NCI-H2171 treated with DMSO at 0.1 percent for 48 hours (cell line): ENCODE data around the gene MOB2.
A peak's percentile ranks its signal among the peaks of the same experiment; 100 is the strongest.

Experiments used
- DNase-seq: peaks from one replicate; lab custom pipeline; 2025; lab: John Stamatoyannopoulos, UW

The MOB2 gene

GRCh38 chr11:1470681-1471611 lies 15.6 kb downstream of the MOB2 start:
- no peak for DNase-seq

- no peak for DNase-seq
These were observed 16.5 kb downstream of the MOB2 start for GRCh38 chr11:1469911-1470680.

- no peak for DNase-seq
These were observed 17.2 kb downstream of the MOB2 start for GRCh38 chr11:1469287-1469910.

- DNase-seq = no peak
These were observed 18.0 kb downstream of the MOB2 start for GRCh38 chr11:1468473-1469066.

- no peak for DNase-seq
These were observed 18.6 kb downstream of the MOB2 start for GRCh38 chr11:1468002-1468401.

GRCh38 chr11:1467270-1467669 lies 19.3 kb downstream of the MOB2 start:
- no peak for DNase-seq

GRCh38 chr11:1466784-1467183 lies 19.8 kb downstream of the MOB2 start:
- DNase-seq = no peak

- no peak for DNase-seq
These were observed 23.5 kb downstream of the MOB2 start for GRCh38 chr11:1463056-1463455.

GRCh38 chr11:1462698-1462975 lies 23.9 kb downstream of the MOB2 start:
- DNase-seq = no peak

- DNase-seq = no peak
These were observed 24.5 kb downstream of the MOB2 start for GRCh38 chr11:1461826-1462697.

GRCh38 chr11:1460986-1461825 lies 25.4 kb downstream of the MOB2 start:
- DNase-seq = no peak

- DNase-seq = no peak
These were observed 26.1 kb downstream of the MOB2 start for GRCh38 chr11:1460396-1460985.

- DNase-seq = no peak
These were observed 26.7 kb downstream of the MOB2 start for GRCh38 chr11:1459764-1460395.

GRCh38 chr11:1459219-1459575 lies 27.4 kb downstream of the MOB2 start:
- no peak for DNase-seq

- peak; percentile 75 for DNase-seq
These were observed 28.0 kb downstream of the MOB2 start for GRCh38 chr11:1458340-1459218.

GRCh38 chr11:1457856-1458255 lies 28.7 kb downstream of the MOB2 start:
- no peak for DNase-seq

- DNase-seq = no peak
These were observed 29.3 kb downstream of the MOB2 start for GRCh38 chr11:1457326-1457680.

- DNase-seq = no peak
These were observed 29.8 kb downstream of the MOB2 start for GRCh38 chr11:1456596-1457325.
